ENCODE data around the gene LMO1.

LMO1 gene

DNA sequence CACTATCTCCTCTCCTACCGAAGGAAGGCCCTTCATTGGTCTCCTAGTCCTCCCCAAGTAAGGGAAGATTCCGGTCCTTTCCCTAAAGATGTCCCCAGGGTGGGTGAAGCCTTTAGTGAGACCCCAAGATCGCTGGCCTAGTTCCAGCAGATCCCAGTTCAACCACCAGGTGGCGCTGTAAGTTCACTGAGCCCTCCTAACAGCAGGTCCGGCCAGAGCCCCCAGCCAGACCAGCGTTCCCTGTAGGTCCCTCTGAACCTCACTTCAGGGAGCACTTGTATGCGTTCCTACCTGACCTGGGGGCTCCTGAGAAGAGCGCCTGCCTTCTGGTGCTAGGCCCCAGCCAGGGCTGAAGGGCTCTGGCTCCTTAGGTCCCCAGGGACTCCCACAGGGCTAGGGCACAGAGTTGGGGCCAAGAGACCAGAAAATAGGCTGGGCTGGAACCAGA lies 38.1 kb downstream of the LMO1 start:
- DNase-seq: peak; percentile 81 to 85

GRCh38 chr11:8224711-8225110 lies 39.0 kb downstream of the LMO1 start:
- no peak for DNase-seq

DNA sequence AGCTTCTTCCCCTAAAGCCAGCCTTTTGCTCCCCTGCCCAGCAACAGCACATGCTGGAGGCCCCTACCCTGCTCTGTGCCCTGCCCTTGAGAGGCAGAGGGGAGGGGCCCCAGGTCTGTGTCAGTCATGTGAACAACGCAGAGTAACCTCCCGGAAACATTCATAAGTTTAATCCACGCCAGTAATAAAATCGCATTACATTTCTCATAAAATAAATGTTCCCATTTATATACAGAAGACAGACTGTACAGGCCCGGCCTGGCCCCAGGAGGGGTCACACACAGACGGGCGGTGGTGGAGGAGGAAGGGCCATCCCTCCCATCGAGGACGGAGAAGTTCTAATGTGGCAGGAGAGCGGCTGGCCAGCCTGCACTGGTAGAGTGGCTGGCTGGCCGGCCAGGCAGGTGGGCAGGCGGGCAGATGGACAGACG lies 39.5 kb downstream of the LMO1 start:
- no peak for DNase-seq

- DNase-seq: peak in 1 of 2 experiments; percentile 24
Observed at GRCh38 chr11:8223513-8223900, 40.2 kb downstream of the LMO1 start.

DNA sequence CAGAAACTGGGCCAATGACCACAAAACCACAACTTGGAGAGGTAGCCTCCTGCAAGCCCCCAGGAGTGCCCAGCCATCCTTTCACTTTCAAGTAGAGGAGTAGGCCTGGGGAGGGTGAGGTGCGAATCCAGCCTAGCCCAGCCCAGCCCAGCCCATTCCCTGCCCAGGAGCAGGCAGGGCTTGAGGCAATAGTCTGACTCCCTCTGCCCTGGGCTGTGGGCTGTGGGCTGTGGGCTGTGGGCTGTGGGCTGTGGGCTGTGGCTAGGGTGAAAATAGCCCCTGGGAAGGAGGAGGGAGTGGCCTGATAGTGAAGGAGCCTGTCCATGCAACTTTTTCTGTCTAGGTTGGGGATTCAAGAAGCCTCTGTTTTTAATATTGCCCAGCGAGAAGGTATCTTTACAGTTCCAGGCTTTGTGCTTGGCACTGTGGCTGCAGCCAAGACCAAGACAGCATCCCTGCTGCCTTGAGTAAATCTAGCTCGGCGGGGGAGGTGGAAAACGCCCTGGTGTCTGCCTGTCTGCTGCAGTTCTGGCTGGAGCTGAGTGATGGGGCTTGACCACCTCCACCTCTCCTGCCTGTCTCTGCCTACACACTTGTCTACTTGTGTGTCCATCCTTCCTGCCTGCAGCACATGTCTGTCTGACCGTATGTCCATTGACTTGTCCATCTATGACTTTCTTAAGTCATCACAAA lies 40.7 kb downstream of the LMO1 start:
- DNase-seq: peak; percentile 44 to 50

DNA sequence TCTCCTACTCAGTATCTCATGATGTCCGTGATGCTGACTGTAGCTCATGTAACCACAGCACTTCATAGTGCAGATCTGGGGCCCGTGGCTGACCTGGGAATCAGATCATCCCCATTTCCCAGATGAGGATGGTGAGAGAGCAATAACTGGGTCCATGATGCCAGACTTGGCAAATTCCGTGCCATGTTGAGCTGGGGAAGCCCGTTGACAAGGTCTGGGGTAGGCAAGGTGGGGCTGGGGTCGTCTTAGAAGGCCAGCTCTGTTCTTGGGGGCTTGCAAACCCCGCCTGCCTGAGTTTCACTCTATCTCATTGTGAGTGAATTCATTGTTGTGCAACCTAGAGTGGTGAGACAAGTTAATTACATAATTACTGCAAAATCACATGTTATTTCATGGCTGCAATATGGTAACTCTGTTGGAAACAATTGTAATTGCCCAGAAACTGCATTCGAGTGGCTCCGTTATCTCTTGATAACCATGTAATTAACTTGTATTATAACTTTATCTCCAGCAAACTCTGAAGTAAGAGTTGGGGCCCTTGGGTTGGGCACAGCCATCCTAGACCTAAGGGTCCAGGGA lies 41.7 kb downstream of the LMO1 start:
- no peak for DNase-seq

GRCh38 chr11:8221046-8221723 lies 42.5 kb downstream of the LMO1 start:
- no peak for DNase-seq

- DNase-seq: no peak
Observed at GRCh38 chr11:8220261-8221045, 43.2 kb downstream of the LMO1 start.

DNA sequence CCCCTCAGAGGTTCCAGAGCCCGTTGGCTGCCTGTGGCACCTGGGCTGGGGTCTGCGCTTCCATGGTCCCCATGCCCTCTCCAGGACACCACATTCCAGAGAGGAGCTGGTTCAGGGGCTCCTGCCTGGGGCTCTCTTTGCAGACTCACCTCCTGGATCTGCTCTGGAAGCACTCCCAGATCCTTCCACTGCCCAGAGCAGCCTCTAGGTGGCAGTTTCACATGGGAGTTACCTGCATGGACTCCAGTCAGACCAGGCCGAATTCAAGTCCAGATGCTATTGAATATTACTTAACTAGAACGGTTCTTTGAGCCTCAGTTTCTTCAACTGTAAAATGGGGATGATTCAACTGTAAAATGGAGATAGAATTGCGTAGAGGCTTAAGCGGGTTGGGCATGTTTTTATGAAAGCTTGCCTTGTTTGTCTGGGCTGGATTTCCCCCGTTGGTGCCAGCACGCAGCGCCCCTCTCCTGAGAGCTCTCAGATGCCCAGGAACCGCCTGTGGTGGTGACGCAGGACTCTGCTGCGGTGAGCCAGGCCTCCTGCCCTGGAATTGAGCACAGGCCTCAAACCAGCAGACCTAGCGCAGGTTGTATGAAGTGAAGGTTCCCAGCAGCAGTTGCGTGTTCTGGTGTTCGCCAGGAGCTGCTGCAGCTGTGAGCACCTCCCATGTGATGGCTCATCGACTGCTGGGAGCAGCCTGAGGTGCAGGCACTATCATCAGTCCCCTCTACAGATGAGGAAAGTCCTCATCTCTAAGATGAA lies 44.2 kb downstream of the LMO1 start:
- DNase-seq: peak; percentile 24 to 43

DNA sequence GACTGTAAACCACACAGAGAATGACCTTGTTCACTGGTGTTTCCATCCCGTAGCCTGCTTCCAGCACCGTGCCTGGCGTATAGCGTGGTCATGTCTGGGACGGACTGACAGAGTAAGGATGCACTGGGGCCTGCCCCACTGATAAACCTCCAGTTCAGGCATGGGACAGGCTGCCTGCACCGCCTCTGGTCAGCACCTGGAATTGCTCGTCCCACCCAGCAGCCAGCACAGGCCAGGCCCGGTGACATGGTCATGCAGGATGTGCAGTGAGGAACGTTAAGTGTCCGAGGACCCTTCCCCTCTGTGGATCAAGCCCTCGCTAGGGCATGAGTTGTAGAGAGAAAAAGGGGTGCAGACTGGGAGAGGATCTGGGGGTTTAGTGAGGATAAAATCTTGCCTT lies 44.8 kb downstream of the LMO1 start:
- no peak for DNase-seq

GRCh38 chr11:8218409-8218808 lies 45.3 kb downstream of the LMO1 start:
- no peak for DNase-seq

DNA sequence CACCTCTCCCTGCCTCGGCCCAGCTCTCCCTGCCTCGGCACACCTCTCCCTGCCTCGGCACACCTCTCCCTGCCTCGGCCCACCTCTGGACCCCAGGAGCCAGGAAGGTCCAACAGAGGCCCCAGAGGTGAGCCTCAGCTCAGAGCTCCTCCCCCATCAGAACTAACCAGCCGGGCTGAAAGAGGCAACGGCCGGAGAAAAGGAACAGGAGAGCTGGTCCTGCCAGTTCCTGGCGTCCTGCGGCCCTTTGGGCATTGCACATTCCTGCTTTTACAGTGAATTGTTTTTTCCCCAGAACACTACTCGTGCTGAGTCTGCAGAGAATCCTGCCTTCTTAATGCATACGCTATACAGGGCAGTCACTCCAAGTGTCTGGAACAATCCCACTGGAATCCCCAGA lies 45.8 kb downstream of the LMO1 start:
- DNase-seq: no peak

GRCh38 chr11:8217136-8217535 lies 46.5 kb downstream of the LMO1 start:
- DNase-seq: no peak

DNA sequence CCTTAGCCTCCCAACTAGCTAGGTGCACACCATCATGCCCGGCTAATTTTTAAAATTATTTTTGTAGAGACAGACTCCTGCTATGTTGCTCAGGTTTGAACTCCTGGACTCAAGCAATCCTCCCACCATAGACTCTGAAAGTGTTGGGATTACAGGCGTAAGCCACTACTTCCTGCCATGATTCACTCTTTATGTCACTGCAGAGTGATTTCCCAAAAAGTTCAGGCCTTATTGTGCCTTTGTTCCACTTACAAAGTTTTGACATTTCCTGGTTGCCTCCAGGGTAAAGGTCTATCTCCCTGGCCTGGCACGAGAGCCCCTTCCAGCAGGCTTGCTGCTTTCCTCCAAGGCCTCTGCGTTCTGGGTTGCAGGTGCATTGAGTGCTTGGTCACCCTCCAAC lies 50.3 kb downstream of the LMO1 start:
- DNase-seq: no peak

- DNase-seq: peak; percentile 66 to 67
Observed at GRCh38 chr11:8209208-8209807, 54.4 kb downstream of the LMO1 start.

DNA sequence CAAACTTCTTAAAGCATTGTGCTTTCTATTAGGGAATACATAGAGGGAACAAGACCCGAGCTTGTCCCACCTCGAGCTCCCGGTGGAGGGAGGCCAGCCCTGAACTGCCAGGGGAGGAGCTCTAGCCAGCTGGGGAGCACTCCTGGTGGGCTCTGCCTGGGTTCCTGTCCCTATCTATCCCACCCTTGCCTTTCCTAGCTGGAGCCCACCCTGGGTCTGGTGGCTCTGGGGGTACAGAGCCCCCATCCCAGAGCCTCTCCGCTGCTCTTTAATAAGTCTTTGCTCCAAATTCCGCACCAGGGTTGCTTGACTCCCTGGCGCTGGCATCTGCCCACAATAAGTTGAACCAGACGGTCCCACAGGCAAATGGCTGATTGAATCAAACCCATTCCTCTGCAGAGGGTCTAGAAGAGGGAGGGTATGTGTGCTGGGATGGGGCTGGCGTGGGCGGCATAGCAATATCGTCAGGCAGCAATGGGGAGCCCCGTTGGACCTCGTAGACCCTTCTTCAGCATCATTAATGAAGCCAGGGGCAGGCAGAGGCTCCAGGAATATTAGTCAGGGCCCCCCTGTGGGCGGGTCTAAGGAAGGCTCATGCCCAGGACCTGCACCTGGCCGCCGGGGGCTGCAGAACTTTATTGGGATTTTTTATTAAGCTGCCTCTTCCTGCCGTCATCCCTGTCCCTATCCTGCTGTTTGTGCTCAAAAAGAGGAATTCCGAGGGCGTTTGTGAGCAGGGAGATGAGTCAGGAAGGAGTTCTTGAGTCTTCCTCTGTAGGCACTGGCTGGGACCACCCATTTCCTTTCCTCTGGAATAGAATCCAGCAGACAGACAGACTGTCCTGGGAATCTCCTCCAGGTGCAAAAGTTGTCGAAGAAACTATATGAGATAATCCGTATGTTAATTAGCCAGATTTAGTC lies 56.3 kb downstream of the LMO1 start:
- no peak for DNase-seq

GRCh38 chr11:8206251-8207079 lies 57.2 kb downstream of the LMO1 start:
- DNase-seq: no peak

DNA sequence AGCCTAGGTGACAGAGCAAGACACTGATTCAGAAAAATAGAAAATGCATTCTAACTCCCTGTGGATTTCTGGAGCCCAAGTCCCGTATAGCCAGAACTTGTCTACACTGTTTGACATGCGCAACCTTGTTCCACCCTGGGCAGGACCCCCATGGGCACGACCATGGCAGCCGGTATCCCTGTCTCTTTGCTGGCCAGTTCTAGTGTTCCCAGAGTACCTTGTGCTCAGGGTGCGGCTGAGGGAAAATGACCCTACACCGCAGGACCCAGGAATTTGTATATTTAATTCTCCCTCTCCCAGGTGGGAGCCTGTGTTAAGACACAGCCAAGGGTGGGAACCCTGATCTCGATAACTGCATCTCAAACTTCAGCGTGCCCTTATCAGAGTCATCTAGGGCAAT lies 58.1 kb downstream of the LMO1 start:
- DNase-seq: no peak

- DNase-seq: no peak
Observed at GRCh38 chr11:8204596-8204995, 59.1 kb downstream of the LMO1 start.

- no peak for DNase-seq
Observed at GRCh38 chr11:8204025-8204424, 59.7 kb downstream of the LMO1 start.

Measured in activated T-cell treated with anti-CD3 and anti-CD28 coated beads, Interleukin-2, amount 50 U/mL, for 48 hours (primary cell).